Panc1 (cell line): ENCODE measurements around the gene MTMR4. TPM values are rescaled to one million over a fixed set of nuclear protein-coding genes. Genes with fewer than 3 reads are reported as not detected.

Experiments used
- ATAC-seq: fragments of 200-7000 bp; cut with Tn5 transposase; 2 replicates; pipeline ENCODE4 v1.9.1; 2020; ENCODE audit warnings: mild to moderate bottlenecking, moderate library complexity
- BruUV-seq: library from RNA; stranded (reverse); fragments of 400-500 nt; replicated peaks from 2 replicates; lab custom pipeline; 2021; lab: Mats Ljungman, UMichigan
- CTCF ChIA-PET: fragments of 300-600 bp; sonication (Branson Sonifier 250); formaldehyde crosslinking; loops from one replicate; lab custom pipeline; 2022; ENCODE audit warnings: antibody characterized with exemption; lab: Charles Lee
- POLR2A ChIA-PET: fragments of 300-600 bp; sonication (Branson Sonifier 250); formaldehyde crosslinking; loops from one replicate; lab custom pipeline; 2022; ENCODE audit warnings: antibody characterized with exemption; lab: Charles Lee
- DNase-seq: peaks from one replicate; pipeline ENCODE4 v3.0.0-alpha.2; 2010; ENCODE audit warnings: low read depth, low spot score
- H3K27ac ChIP-seq: 2 replicates; pipeline ENCODE4 v1.5.1; 2011; ENCODE audit warnings: mild to moderate bottlenecking, low read length, inconsistent platforms
- H3K27me3 ChIP-seq: fragments of 200-500 bp; sonication (Bioruptor generic); 2 replicates; pipeline ENCODE4 v1.6.0; 2014; ENCODE audit warnings: low read length, inconsistent platforms; ENCODE audit not compliant: control insufficient read depth, insufficient read depth
- H3K36me3 ChIP-seq: fragments of 200-500 bp; sonication (Bioruptor generic); 2 replicates; pipeline ENCODE4 v1.5.1; 2014; ENCODE audit warnings: inconsistent platforms, mild to moderate bottlenecking, low read length, moderate library complexity; ENCODE audit not compliant: control insufficient read depth, insufficient read depth
- H3K4me1 ChIP-seq: 2 replicates; pipeline ENCODE4 v1.5.1; 2011; ENCODE audit warnings: inconsistent platforms, mild to moderate bottlenecking, low read length, moderate library complexity; ENCODE audit not compliant: control insufficient read depth, insufficient read depth
- H3K4me3 ChIP-seq, 2 experiments: 2 replicates each; pipeline ENCODE4 v1.5.1; 2011 to 2012; ENCODE audit warnings: low read depth in 2 of 2, low read length in 2 of 2, mild to moderate bottlenecking in 2 of 2, inconsistent platforms in 1 of 2, moderate library complexity in 1 of 2
- H3K9me3 ChIP-seq: fragments of 200-500 bp; sonication (Bioruptor generic); 2 replicates; pipeline ENCODE4 v1.5.1; 2014; ENCODE audit warnings: low read depth, mild to moderate bottlenecking, inconsistent platforms, low read length, moderate library complexity; ENCODE audit not compliant: control insufficient read depth, insufficient read depth
- CTCF ChIP-seq: fragments of 450-650 bp; IDR thresholded peaks from 2 replicates; pipeline ENCODE4 v1.5.1; 2017; ENCODE audit warnings: mild to moderate bottlenecking
- POLR2AphosphoS5 ChIP-seq: IDR thresholded peaks from 2 replicates; pipeline ENCODE4 v1.6.1; 2012; ENCODE audit warnings: mild to moderate bottlenecking, low read depth, low read length, moderate library complexity
- REST ChIP-seq, 2 experiments: IDR thresholded peaks; 2 replicates each; pipeline ENCODE4 v1.6.1; 2011 to 2012; ENCODE audit warnings: low read depth in 2 of 2, control low read depth in 1 of 2, low read length in 1 of 2, mild to moderate bottlenecking in 1 of 2, moderate library complexity in 1 of 2; ENCODE audit not compliant: insufficient read depth in 1 of 2
- SIN3A ChIP-seq: IDR thresholded peaks from 2 replicates; pipeline ENCODE4 v1.6.1; 2012; ENCODE audit warnings: low read depth, mild to moderate bottlenecking, low read length, moderate library complexity, borderline replicate concordance; ENCODE audit not compliant: insufficient read depth
- TCF7L2 ChIP-seq: IDR thresholded peaks from 2 replicates; pipeline ENCODE4 v1.6.1; 2011; ENCODE audit warnings: mild to moderate bottlenecking, low read depth, low read length, inconsistent platforms
- in situ Hi-C: cut with HindIII; loops from 2 replicates; pipeline ENCODE4 v1.10.0; 2016; ENCODE audit warnings: low sequenced_read_pairs, low pct_unique_long_range_greater_than_20kb
- intact Hi-C: fragments of 100-400 bp; cut with micrococcal nuclease; formaldehyde crosslinking; loops from one replicate; pipeline ENCODE4 v1.10.0; 2022; ENCODE audit not compliant: unreplicated experiment
- total RNA-seq: library from RNA; stranded (reverse); gene quantifications from one replicate; pipeline ENCODE4 v1.2.1, GENCODE V29; 2021; ENCODE audit not compliant: unreplicated experiment

Gene MTMR4
- total RNA-seq, 1 experiment from 2014 or later = 20.8 TPM

- no peaks in the 10 kb centered on the region for H3K27me3 ChIP-seq
- CTCF ChIA-PET = no interaction called here
- H3K4me1 ChIP-seq = no peaks in the 10 kb centered on the region
- intact Hi-C loops (no loop called here), in situ Hi-C loops (no loop called here)
- no peak overlapping the region for H3K27ac ChIP-seq
- POLR2A ChIA-PET = no interaction called here
- H3K36me3 ChIP-seq = peaks cover 5% of the 10 kb centered on the region; the same call in 1 of the 2 replicates
- no peaks in the 10 kb centered on the region for H3K9me3 ChIP-seq
- no TSS peak for BruUV-seq
- no peak for TF ChIP-seq CTCF
- TF ChIP-seq REST (IDR thresholded peaks at IDR 0.05; ENCODE audit: insufficient read depth in 1 of 2, low read depth in 2 of 2, low read length in 1 of 2) = no peak
- TF ChIP-seq TCF7L2 = no peak
- TF ChIP-seq SIN3A = no peak
- TF ChIP-seq POLR2AphosphoS5 = no peak
- DNase-seq (no peak), ATAC-seq (no peak)
- H3K4me3 ChIP-seq = no peak overlapping the region
These were observed 22.9 kb downstream of the MTMR4 start for GRCh38 chr17:58491510-58492045.

- ATAC-seq (no peak), DNase-seq (no peak)
- in situ Hi-C loops (no loop called here), intact Hi-C loops (no loop called here)
- Histone ChIP-seq H3K9me3 (no peaks in the 10 kb centered on the region), H3K4me1 (no peaks in the 10 kb centered on the region), H3K27me3 (no peaks in the 10 kb centered on the region), H3K4me3 (no peak overlapping the region), H3K36me3 (peaks cover 5% of the 10 kb centered on the region; the same call in 1 of the 2 replicates), H3K27ac (no peak overlapping the region)
- TF ChIP-seq POLR2AphosphoS5 = no peak
- no peak for TF ChIP-seq TCF7L2
- TF ChIP-seq SIN3A = no peak
- no peak for TF ChIP-seq REST (IDR thresholded peaks at IDR 0.05; ENCODE audit: insufficient read depth in 1 of 2, low read depth in 2 of 2, low read length in 1 of 2)
- no peak for TF ChIP-seq CTCF
- ChIA-PET CTCF (no interaction called here), POLR2A (no interaction called here)
- BruUV-seq = no TSS peak
These were observed 26.0 kb downstream of the MTMR4 start for GRCh38 chr17:58488428-58488890.
